Liver (tissue), 3 donors: ENCODE results near the gene RAD51AP2.

Experiments
- GABPA ChIP-seq, 2 donors: IDR thresholded peaks in 1 of 2; conservative IDR thresholded peaks in 1 of 2; 2 replicates each; pipeline ENCODE4 v1.6.1; 2016; ENCODE audit warnings: antibody characterized with exemption in 2 of 2, mild to moderate bottlenecking in 1 of 2, moderate library complexity in 1 of 2
- HNF4A ChIP-seq, 2 donors: conservative IDR thresholded peaks; 2 replicates each; pipeline ENCODE4 v1.6.1; 2016; ENCODE audit warnings: antibody characterized with exemption in 2 of 2, mild to moderate bottlenecking in 2 of 2
- RAD21 ChIP-seq, 2 donors: IDR thresholded peaks; 2 replicates each; pipeline ENCODE4 v1.6.1; 2016; ENCODE audit warnings: antibody characterized with exemption in 2 of 2, mild to moderate bottlenecking in 2 of 2
- YY1 ChIP-seq: IDR thresholded peaks from 2 replicates; pipeline ENCODE4 v1.6.1; 2016; ENCODE audit warnings: antibody characterized with exemption, mild to moderate bottlenecking
- TF ChIP-seq, protein P1 (sequence below): fragments of 150-350 bp; IDR thresholded peaks from 2 replicates; pipeline ENCODE4 v1.5.1; 2017; ENCODE audit warnings: improper control_type of control experiment, low read depth, low read length; ENCODE audit not compliant: missing input control
- TF ChIP-seq, protein P2 (sequence below): IDR thresholded peaks from 2 replicates; pipeline ENCODE4 v1.6.1; 2016; ENCODE audit warnings: antibody characterized with exemption, mild to moderate bottlenecking
- TF ChIP-seq, protein P3 (sequence below): IDR thresholded peaks from 2 replicates; pipeline ENCODE4 v1.6.1; 2016; ENCODE audit warnings: antibody characterized with exemption
- TF ChIP-seq, protein P4 (sequence below): IDR thresholded peaks from 2 replicates; pipeline ENCODE4 v1.6.1; 2016; ENCODE audit warnings: antibody characterized with exemption
- donor health status: healthy.
- donor health status: healthy.

DNA sequence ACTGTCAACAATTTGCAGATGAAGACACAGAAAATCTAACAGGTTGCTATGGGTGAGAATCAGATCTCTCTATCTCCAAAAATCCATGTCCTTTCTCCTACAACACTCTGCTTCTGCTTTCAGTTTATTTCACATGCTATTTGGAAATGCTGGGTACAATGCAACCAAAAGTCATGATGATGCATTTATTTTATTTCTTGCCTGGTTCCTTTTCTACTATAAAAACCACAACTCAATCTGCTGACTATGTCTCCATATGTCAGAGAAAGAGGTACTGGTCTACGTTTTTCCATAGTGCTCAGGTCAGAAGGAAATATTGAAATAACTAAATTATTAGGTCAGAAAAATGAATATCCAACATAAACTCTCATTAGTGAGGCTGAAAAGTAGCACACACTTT, 20.5 kb downstream of the RAD51AP2 start:
- TF ChIP-seq, protein P1, sequence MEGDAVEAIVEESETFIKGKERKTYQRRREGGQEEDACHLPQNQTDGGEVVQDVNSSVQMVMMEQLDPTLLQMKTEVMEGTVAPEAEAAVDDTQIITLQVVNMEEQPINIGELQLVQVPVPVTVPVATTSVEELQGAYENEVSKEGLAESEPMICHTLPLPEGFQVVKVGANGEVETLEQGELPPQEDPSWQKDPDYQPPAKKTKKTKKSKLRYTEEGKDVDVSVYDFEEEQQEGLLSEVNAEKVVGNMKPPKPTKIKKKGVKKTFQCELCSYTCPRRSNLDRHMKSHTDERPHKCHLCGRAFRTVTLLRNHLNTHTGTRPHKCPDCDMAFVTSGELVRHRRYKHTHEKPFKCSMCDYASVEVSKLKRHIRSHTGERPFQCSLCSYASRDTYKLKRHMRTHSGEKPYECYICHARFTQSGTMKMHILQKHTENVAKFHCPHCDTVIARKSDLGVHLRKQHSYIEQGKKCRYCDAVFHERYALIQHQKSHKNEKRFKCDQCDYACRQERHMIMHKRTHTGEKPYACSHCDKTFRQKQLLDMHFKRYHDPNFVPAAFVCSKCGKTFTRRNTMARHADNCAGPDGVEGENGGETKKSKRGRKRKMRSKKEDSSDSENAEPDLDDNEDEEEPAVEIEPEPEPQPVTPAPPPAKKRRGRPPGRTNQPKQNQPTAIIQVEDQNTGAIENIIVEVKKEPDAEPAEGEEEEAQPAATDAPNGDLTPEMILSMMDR: no peak
- TF ChIP-seq GABPA (IDR thresholded peaks at IDR 0.05 in 1 of 2, conservative IDR thresholded peaks at IDR 0.05 in 1 of 2) (no peak), RAD21 (IDR thresholded peaks at IDR 0.05) (no peak), YY1 (no peak), HNF4A (conservative IDR thresholded peaks at IDR 0.05) (no peak)
- TF ChIP-seq, protein P2, sequence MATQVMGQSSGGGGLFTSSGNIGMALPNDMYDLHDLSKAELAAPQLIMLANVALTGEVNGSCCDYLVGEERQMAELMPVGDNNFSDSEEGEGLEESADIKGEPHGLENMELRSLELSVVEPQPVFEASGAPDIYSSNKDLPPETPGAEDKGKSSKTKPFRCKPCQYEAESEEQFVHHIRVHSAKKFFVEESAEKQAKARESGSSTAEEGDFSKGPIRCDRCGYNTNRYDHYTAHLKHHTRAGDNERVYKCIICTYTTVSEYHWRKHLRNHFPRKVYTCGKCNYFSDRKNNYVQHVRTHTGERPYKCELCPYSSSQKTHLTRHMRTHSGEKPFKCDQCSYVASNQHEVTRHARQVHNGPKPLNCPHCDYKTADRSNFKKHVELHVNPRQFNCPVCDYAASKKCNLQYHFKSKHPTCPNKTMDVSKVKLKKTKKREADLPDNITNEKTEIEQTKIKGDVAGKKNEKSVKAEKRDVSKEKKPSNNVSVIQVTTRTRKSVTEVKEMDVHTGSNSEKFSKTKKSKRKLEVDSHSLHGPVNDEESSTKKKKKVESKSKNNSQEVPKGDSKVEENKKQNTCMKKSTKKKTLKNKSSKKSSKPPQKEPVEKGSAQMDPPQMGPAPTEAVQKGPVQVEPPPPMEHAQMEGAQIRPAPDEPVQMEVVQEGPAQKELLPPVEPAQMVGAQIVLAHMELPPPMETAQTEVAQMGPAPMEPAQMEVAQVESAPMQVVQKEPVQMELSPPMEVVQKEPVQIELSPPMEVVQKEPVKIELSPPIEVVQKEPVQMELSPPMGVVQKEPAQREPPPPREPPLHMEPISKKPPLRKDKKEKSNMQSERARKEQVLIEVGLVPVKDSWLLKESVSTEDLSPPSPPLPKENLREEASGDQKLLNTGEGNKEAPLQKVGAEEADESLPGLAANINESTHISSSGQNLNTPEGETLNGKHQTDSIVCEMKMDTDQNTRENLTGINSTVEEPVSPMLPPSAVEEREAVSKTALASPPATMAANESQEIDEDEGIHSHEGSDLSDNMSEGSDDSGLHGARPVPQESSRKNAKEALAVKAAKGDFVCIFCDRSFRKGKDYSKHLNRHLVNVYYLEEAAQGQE: no peak
- TF ChIP-seq, protein P3, sequence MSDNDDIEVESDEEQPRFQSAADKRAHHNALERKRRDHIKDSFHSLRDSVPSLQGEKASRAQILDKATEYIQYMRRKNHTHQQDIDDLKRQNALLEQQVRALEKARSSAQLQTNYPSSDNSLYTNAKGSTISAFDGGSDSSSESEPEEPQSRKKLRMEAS: no peak
- TF ChIP-seq, protein P4, sequence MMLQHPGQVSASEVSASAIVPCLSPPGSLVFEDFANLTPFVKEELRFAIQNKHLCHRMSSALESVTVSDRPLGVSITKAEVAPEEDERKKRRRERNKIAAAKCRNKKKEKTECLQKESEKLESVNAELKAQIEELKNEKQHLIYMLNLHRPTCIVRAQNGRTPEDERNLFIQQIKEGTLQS: no peak
